Measurements from ENCODE around the gene WIPF3. TPM values are rescaled to one million over a fixed set of nuclear protein-coding genes. Genes with fewer than 3 reads are reported as not detected.
A peak's percentile ranks its signal among the peaks of the same experiment; 100 is the strongest.
"Not testable (repeated sequence)": the region's sequence is repeated elsewhere in the genome, so short reads cannot be mapped to it uniquely, and the experiment has no call there.

Gene WIPF3
- total RNA-seq, 1 donor from 2014 or later, result 0.65 TPM

DNA sequence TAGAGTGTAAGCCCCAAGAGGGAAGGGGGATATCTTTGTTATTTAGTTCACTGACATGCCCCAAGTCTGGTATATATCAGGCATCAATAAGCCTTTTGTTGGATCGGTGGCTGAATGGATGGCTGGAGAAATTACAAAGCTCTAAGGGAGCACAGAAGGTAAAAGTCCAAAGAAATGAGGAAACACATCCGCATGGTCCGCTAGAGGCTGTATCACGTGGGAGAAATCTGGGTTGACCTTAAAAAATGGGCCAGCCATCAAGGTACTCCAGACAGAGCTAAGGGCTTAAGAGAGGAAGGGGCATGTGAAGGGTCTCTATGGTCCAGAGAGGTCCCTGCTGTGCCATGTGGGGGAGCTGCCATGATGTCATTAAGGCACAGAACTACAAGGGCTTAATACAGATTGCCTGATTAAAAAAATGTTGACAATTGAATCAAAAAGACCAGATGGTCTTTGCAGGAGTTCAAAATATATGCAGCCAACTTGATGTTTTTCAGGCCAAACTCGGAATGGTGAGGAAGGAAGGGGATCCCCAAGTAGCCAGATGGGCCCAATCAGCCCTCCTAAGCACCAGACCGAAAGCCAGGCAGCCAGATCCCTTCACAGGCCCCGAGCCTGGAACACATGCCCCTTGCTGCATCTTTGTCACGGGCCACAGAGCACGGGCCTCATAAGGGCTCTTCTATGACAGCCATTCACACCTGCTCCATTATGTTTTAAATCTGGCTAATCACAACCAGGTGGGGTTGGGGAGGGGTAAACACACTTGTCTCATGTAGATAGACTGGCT lies 151.4 kb downstream of the WIPF3 start:
- Mint-ChIP-seq H3K27ac (ENCODE audit: unreplicated experiment) (peak overlapping the region; percentile 19), H3K9me3 (ENCODE audit: low read depth) (no peaks in the 10 kb centered on the region), H3K36me3 (ENCODE audit: low read depth) (peaks cover 26% of the 10 kb centered on the region), H3K4me1 (ENCODE audit: low read depth) (peaks cover 9% of the 10 kb centered on the region), H3K27me3 (ENCODE audit: low read depth) (no peaks in the 10 kb centered on the region), H3K4me3 (ENCODE audit: unreplicated experiment) (no peak overlapping the region)
- no peak for DNase-seq (ENCODE audit: low spot score)
- TF ChIP-seq, protein P1, sequence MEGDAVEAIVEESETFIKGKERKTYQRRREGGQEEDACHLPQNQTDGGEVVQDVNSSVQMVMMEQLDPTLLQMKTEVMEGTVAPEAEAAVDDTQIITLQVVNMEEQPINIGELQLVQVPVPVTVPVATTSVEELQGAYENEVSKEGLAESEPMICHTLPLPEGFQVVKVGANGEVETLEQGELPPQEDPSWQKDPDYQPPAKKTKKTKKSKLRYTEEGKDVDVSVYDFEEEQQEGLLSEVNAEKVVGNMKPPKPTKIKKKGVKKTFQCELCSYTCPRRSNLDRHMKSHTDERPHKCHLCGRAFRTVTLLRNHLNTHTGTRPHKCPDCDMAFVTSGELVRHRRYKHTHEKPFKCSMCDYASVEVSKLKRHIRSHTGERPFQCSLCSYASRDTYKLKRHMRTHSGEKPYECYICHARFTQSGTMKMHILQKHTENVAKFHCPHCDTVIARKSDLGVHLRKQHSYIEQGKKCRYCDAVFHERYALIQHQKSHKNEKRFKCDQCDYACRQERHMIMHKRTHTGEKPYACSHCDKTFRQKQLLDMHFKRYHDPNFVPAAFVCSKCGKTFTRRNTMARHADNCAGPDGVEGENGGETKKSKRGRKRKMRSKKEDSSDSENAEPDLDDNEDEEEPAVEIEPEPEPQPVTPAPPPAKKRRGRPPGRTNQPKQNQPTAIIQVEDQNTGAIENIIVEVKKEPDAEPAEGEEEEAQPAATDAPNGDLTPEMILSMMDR (IDR thresholded peaks at IDR 0.05), result no peak

GRCh38 chr7:29958667-29959358 lies 152.5 kb downstream of the WIPF3 start:
- H3K9me3 Mint-ChIP-seq (ENCODE audit: low read depth), result no peaks in the 10 kb centered on the region
- TF ChIP-seq, protein P1 (IDR thresholded peaks at IDR 0.05), result no peak
- peaks cover 16% of the 10 kb centered on the region for H3K36me3 Mint-ChIP-seq (ENCODE audit: low read depth)
- no peak overlapping the region for H3K4me3 Mint-ChIP-seq (ENCODE audit: unreplicated experiment)
- DNase-seq (ENCODE audit: low spot score), result no peak
- H3K27me3 Mint-ChIP-seq (ENCODE audit: low read depth), result no peaks in the 10 kb centered on the region
- H3K4me1 Mint-ChIP-seq (ENCODE audit: low read depth), result peaks cover 7% of the 10 kb centered on the region
- H3K27ac Mint-ChIP-seq (ENCODE audit: unreplicated experiment), result no peak overlapping the region

DNA sequence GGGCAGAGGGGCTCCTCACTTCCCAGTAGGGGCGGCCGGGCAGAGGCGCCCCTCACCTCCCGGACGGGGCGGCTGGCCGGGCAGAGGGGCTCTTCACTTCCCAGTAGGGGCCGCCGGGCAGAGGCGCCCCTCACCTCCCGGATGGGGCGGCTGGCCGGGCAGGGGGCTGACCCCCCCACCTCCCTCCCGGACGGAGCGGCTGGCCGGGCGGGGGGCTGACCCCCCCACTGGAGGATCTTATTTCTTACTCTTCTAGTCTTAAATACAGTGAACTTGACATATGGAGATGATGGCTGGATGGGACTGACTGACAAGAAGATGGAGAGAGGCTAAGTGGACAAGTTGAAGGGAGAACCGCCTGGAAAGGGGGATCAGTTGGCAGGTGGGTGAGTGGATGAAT lies 155.3 kb downstream of the WIPF3 start:
- peaks cover 17% of the 10 kb centered on the region for H3K36me3 Mint-ChIP-seq (ENCODE audit: low read depth)
- H3K9me3 Mint-ChIP-seq (ENCODE audit: low read depth); H3K4me1 Mint-ChIP-seq (ENCODE audit: low read depth); DNase-seq (ENCODE audit: low spot score); H3K27ac Mint-ChIP-seq (ENCODE audit: unreplicated experiment); H3K27me3 Mint-ChIP-seq (ENCODE audit: low read depth); H3K4me3 Mint-ChIP-seq (ENCODE audit: unreplicated experiment): not testable (repeated sequence)

GRCh38 chr7:29962035-29962434 lies 155.7 kb downstream of the WIPF3 start:
- no peak for DNase-seq (ENCODE audit: low spot score)
- TF ChIP-seq, protein P1 (IDR thresholded peaks at IDR 0.05), result no peak
- Mint-ChIP-seq H3K27ac (ENCODE audit: unreplicated experiment) (no peak overlapping the region), H3K9me3 (ENCODE audit: low read depth) (no peaks in the 10 kb centered on the region), H3K27me3 (ENCODE audit: low read depth) (no peaks in the 10 kb centered on the region), H3K4me3 (ENCODE audit: unreplicated experiment) (no peak overlapping the region), H3K4me1 (ENCODE audit: low read depth) (peaks cover 3% of the 10 kb centered on the region), H3K36me3 (ENCODE audit: low read depth) (peaks cover 17% of the 10 kb centered on the region)

- Mint-ChIP-seq H3K27me3 (ENCODE audit: low read depth) (no peaks in the 10 kb centered on the region), H3K4me1 (ENCODE audit: low read depth) (peaks cover 24% of the 10 kb centered on the region), H3K27ac (ENCODE audit: unreplicated experiment) (peak overlapping the region; percentile 15), H3K9me3 (ENCODE audit: low read depth) (no peaks in the 10 kb centered on the region), H3K36me3 (ENCODE audit: low read depth) (peaks cover 13% of the 10 kb centered on the region), H3K4me3 (ENCODE audit: unreplicated experiment) (no peak overlapping the region)
- TF ChIP-seq, protein P1 (IDR thresholded peaks at IDR 0.05), result no peak
- no peak for DNase-seq (ENCODE audit: low spot score)
Observed at GRCh38 chr7:29965030-29965429, 158.7 kb downstream of the WIPF3 start.

Other genes with a start within 250 kb of the WIPF3 start
- 2.5 to 6.3 TPM (median 2.7 TPM) in 3 replicates for gene PRR15, start 242.7 kb upstream of the WIPF3 start, total RNA-seq
- gene SCRN1, start 183.3 kb downstream of the WIPF3 start, total RNA-seq, result 111 to 129 TPM (median 129 TPM) in 3 replicates
- gene FKBP14, start 220.2 kb downstream of the WIPF3 start, total RNA-seq, result 72.1 to 103 TPM (median 74.7 TPM) in 3 replicates
- gene PLEKHA8, start 221.9 kb downstream of the WIPF3 start, total RNA-seq, result 17.7 to 20.3 TPM (median 17.7 TPM) in 3 replicates